Peyer's patch (tissue), 4 donors: ENCODE data around the gene RNGTT.

ENCODE experiments used
- CTCF ChIP-seq, 6 experiments: fragments of 450-650 bp in 4 of 6; fragments of 200-600 bp in 2 of 6; sonication (generic) in 1 of 6; IDR thresholded peaks; one replicate each; pipeline ENCODE4 v1.5.1; 2017 to 2019; ENCODE audit warnings: antibody characterized with exemption in 6 of 6, mild to moderate bottlenecking in 3 of 6, moderate library complexity in 1 of 6
- POLR2A ChIP-seq, 2 donors: fragments of 450-650 bp; IDR thresholded peaks; one replicate each; pipeline ENCODE4 v1.5.1; 2017; ENCODE audit warnings: antibody characterized with exemption in 2 of 2, mild to moderate bottlenecking in 2 of 2, moderate library complexity in 2 of 2

DNA sequence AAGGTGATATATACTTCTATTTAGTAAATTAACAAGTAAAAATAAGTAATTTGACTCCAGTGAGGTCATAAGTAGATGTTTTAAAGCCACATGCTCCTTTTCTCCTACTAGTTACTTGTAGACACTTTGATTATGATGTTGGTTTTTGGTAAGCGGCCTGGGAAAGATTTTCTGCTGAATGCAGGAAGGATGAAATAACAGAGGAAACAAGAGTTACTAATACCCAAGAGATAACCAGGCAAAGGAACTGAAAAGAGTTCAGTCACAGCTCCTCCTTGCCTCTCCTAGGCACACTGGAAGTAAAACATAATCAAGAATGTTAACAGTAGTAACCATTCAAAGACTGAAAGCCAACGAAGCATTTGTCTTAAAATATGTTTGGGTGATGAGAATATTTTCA lies 203.3 kb downstream of the RNGTT start:
- no peak for TF ChIP-seq CTCF (IDR thresholded peaks at IDR 0.05)
- no peak for TF ChIP-seq POLR2A (IDR thresholded peaks at IDR 0.05)
